Hepatocyte (in vitro differentiated cells): Measurements from ENCODE around the gene TBC1D2.

Experiments
- EZH2 ChIP-seq: fragments of 200-600 bp; sonication (generic); IDR thresholded peaks from 2 replicates; pipeline ENCODE4 v1.6.1; 2016; ENCODE audit warnings: antibody characterized with exemption, mild to moderate bottlenecking, borderline replicate concordance
- TF ChIP-seq, protein P1 (sequence below): fragments of 200-600 bp; sonication (generic); IDR thresholded peaks from 2 replicates; pipeline ENCODE4 v1.5.1; 2016; ENCODE audit warnings: antibody characterized with exemption, mild to moderate bottlenecking; ENCODE audit not compliant: poor library complexity

DNA sequence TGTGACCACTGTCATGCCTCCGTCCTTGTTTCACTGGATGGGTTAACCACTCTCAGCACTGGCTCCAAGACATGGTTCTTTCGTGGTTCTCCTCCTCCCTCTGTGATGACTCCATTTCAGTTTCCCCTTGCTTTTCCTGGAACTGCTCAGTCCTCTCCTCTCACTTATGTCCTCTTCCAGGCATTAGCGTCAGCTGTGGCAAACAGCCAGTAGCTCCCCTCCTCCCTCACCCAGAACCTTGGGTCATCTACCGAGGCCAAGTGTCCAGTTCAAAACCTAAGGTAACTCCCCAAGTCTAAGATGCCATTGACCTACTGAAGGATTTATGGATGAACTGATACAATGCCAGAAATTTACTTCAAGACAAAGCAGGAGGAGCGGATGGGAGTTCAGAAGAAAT, 53.2 kb downstream of the TBC1D2 start:
- TF ChIP-seq, protein P1, sequence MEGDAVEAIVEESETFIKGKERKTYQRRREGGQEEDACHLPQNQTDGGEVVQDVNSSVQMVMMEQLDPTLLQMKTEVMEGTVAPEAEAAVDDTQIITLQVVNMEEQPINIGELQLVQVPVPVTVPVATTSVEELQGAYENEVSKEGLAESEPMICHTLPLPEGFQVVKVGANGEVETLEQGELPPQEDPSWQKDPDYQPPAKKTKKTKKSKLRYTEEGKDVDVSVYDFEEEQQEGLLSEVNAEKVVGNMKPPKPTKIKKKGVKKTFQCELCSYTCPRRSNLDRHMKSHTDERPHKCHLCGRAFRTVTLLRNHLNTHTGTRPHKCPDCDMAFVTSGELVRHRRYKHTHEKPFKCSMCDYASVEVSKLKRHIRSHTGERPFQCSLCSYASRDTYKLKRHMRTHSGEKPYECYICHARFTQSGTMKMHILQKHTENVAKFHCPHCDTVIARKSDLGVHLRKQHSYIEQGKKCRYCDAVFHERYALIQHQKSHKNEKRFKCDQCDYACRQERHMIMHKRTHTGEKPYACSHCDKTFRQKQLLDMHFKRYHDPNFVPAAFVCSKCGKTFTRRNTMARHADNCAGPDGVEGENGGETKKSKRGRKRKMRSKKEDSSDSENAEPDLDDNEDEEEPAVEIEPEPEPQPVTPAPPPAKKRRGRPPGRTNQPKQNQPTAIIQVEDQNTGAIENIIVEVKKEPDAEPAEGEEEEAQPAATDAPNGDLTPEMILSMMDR, result no peak
- no peak for TF ChIP-seq EZH2
